GM12864 (cell line): ENCODE data around the gene SLC25A23.

Experiments used
- DNase-seq: peaks from one replicate; pipeline ENCODE4 v3.0.0-alpha.2; 2011; ENCODE audit warnings: low read depth
- H3K4me3 ChIP-seq: 2 replicates; pipeline ENCODE4 v1.5.1; 2011; ENCODE audit warnings: mild to moderate bottlenecking, low read depth, low read length, control low read depth
- TF ChIP-seq, protein P1 (sequence below): IDR thresholded peaks from 2 replicates; pipeline ENCODE4 v1.5.1; 2011; ENCODE audit warnings: low read depth, mild to moderate bottlenecking, moderate library complexity, low read length, control low read depth, inconsistent platforms; ENCODE audit errors: missing control alignments

Gene SLC25A23

DNA sequence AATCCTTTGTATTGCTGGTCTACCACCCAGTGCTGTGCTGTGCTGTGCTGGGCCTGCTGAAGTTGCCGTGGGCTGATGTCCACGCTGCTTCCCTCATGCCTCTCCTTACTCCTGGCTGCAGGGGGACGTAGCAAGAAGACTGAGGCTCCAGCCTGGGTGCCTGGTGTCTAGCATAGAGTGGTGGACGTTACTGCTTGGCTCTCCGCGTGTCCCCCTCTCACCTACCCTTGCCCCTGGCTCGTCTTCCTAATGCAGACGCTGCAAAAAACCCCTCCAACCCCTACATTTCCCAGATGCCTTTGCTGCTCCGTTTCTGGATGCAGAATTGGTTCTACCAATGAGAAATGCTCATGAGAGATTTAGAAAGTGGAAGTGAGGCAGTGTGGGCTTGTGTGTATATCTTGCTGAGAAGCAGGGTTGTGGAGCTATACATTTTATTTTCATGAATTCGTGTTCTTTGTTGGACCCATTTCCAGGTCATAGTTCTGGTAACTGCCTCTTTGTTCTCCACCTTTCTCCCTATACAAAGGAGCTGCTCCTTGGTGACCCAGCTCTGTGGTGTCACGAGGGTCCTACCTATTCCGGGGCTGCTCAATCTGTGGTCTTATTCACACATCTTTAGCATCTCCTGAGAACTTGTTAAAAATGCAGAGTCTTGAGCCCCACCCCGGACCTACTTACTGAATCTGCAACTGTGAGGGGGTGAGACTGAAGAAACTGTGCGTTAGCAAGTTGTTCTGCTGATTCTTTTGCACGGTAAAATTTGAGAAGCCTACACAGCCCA, 29.9 kb upstream of the SLC25A23 start:
- DNase-seq = peak; percentile 57
- H3K4me3 ChIP-seq = peak overlapping the region; percentile 68
- TF ChIP-seq, protein P1, sequence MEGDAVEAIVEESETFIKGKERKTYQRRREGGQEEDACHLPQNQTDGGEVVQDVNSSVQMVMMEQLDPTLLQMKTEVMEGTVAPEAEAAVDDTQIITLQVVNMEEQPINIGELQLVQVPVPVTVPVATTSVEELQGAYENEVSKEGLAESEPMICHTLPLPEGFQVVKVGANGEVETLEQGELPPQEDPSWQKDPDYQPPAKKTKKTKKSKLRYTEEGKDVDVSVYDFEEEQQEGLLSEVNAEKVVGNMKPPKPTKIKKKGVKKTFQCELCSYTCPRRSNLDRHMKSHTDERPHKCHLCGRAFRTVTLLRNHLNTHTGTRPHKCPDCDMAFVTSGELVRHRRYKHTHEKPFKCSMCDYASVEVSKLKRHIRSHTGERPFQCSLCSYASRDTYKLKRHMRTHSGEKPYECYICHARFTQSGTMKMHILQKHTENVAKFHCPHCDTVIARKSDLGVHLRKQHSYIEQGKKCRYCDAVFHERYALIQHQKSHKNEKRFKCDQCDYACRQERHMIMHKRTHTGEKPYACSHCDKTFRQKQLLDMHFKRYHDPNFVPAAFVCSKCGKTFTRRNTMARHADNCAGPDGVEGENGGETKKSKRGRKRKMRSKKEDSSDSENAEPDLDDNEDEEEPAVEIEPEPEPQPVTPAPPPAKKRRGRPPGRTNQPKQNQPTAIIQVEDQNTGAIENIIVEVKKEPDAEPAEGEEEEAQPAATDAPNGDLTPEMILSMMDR = no peak

DNA sequence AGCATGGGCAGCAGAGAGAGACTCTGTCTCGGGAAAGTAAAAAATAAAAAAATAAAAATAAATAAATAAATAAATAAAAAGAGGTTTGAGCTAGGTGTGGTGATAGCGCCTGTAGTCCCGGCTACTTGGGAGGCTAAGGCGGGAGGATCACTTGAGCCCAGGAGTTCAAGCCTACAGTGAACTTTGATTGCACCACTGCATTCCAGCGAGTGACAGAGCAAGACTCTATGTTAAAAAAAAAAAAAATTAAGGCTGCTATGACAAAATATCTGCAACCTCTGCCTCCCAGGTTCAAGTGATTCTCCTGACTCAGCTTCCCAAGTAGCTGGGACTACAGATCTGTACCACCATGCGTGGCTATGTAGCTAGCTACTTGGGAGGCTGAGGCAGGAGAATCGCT, 25.2 kb upstream of the SLC25A23 start:
- TF ChIP-seq, protein P1 = no peak
- no peak for DNase-seq
- no peak overlapping the region for H3K4me3 ChIP-seq

DNA sequence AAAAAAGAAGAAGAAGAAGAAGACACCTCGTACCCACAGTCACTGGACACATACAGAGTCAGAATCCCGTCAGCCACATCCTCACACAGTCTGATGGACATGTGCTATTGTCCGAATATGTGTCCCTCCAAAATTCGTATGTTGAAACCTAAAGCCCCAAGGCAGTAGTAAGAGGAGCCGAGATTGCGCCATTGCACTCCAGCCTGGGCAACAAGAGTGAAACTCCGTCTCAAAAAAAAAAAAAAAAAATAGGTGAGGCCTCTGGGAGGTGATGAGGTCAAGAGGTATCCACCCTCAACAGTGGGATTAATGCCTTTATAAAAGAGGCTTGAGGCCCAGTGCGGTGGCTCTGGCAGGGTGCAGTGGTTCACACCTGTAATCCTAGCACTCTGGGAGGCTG, 24.6 kb upstream of the SLC25A23 start:
- TF ChIP-seq, protein P1 = no peak
- no peak for DNase-seq

DNA sequence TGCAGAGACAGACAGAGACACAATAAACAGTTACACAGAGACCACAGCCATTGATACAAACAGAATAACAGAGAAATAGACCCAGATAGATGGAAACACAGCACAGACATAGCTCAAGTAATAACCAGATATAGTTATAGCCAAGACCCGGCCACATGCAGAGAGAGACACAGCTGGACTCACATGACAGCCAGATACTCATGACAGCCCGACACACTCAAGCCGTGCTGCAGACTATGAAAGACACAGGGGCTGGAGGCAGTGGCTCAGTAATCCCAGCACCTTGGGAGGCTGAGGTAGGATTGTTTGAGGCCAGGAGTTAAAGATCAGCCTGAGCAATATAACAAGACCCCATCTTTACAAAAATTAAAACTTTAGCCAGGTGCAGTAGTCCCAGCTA, 23.6 kb upstream of the SLC25A23 start:
- TF ChIP-seq, protein P1 = no peak
- no peak for DNase-seq

More for the DNA sequence above, 24.6 kb upstream of the SLC25A23 start:
- H3K4me3 ChIP-seq = no peak overlapping the region

DNA sequence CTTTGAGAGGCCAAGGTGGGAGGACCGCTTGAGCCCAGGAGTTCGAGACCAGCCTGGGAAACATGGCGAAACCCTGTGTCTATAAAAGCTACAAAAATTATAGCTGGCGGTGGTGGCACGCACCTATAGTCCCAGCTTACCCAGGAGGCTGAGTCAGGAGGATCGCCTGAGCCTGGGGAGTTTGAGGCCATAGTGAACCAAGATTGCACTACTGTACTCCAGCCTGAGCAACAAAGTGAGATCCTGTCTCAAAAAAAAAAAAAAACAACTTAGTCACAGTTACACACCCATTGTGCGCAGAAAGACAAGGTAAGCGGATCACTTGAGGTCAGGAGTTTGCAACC, 22.7 kb upstream of the SLC25A23 start:
- peak overlapping the region; percentile 74 for H3K4me3 ChIP-seq
- DNase-seq = no peak
- TF ChIP-seq, protein P1 = no peak

More for the DNA sequence above, 23.6 kb upstream of the SLC25A23 start:
- H3K4me3 ChIP-seq = no peak overlapping the region

DNA sequence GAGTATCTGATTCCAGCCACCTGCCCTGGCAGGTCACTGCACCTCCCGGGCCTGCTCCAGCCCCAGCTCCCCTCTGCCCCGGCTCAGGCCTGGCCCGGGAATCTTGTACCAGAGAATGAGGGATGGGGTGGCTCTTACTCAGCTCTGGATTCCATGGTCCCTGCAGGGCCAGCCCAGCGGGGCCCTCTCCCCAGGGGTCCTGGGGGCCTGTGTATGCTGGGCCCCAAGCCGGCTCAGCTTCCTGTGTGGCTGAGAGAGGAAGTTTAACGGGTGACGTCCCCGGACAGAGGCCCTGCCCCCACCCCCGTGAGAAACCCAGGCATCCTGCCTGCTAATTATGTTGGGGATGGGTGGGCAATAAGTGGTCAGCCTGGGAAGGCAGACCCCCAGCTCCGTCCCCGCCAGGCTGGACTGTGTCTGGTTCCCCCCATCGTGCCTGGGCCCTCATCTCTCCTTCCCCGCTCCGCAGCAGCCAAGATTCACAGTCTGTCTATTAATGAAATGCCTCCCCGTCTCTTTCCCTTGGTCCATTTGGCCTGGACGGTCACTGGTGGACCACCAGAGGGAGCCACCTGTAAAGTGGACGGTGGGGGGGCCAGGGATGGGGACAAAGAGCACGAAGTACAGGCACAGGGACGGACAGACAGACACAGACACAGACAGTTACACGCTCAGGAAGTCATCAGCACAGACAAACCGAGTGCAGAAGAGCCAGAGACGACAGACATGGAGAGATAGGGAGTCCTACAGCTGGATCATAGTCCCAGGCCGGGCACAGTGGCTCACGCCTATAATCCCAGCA, 22.1 kb upstream of the SLC25A23 start, which contains the start of gene DENND1C:
DENND1C (minus strand) TSS at position 247 of the 802 bp plus-strand sequence; CDS start at position 155, 92 bp downstream.
- TF ChIP-seq, protein P1 = peak; percentile 50
- DNase-seq = peak; percentile 29
- peak within 1 kb of the TSS; percentile 74 for H3K4me3 ChIP-seq
